SK-N-MC (cell line): ENCODE results near the gene NF2.

Source experiments
- EZH2 ChIP-seq: fragments of 200-600 bp; sonication (generic); IDR thresholded peaks from one replicate; pipeline ENCODE4 v1.6.1; 2017; ENCODE audit warnings: antibody characterized with exemption
- FOXP2 ChIP-seq: optimal IDR thresholded peaks from 2 replicates; pipeline ENCODE3; 2011; ENCODE audit warnings: mild to moderate bottlenecking, moderate library complexity; ENCODE audit not compliant: insufficient read depth; ENCODE audit errors: extremely low read length, control extremely low read depth
- POLR2AphosphoS5 ChIP-seq: IDR thresholded peaks from 2 replicates; pipeline ENCODE4 v1.6.1; 2012; ENCODE audit warnings: mild to moderate bottlenecking, low read depth, low read length, borderline replicate concordance

DNA sequence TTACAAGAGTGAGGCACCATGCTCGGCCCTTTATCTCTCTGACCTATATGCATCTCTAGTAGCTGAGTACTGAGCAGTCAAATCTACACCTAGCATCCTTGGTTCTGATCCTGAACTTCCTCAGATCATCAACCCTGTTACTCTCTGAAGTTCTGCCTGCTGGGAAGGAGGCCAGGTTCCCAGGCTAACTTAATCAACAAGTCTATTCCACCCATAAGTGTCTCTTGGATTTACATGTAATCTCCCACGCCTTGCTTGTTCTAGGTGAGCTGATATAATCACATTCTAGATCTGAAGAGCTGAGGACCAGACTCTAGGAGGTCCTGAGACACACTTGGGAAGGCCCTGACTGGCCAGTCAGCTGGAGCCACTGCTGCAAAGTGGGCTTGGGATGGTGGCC is 138.5 kb downstream of the NF2 start:
- TF ChIP-seq POLR2AphosphoS5 (no peak), EZH2 (no peak), FOXP2 (no peak)
